Measurements from ENCODE around the gene ATRAID.
"Not testable (repeated sequence)": the region's sequence is repeated elsewhere in the genome, so short reads cannot be mapped to it uniquely, and the experiment has no call there.

ATRAID gene

GRCh38 chr2:27194538-27195354 lies 17.1 kb upstream of the ATRAID start:
- DNase-seq: no peak

GRCh38 chr2:27195799-27196198 lies 16.0 kb upstream of the ATRAID start:
- not testable (repeated sequence) for DNase-seq

- DNase-seq: not testable (repeated sequence)
Measured at GRCh38 chr2:27198068-27198467, 13.8 kb upstream of the ATRAID start.

GRCh38 chr2:27198627-27199026 lies 13.2 kb upstream of the ATRAID start:
- no peak for DNase-seq

- no peak for DNase-seq
Measured at GRCh38 chr2:27199241-27199640, 12.6 kb upstream of the ATRAID start.

GRCh38 chr2:27201675-27202074 lies 10.2 kb upstream of the ATRAID start:
- no peak for DNase-seq

- no peak for DNase-seq
Measured at GRCh38 chr2:27202854-27203253, 9.0 kb upstream of the ATRAID start.

GRCh38 chr2:27203741-27204140 lies 8.1 kb upstream of the ATRAID start:
- DNase-seq: no peak

- no peak for DNase-seq
Measured at GRCh38 chr2:27204566-27204965, 7.3 kb upstream of the ATRAID start.

- DNase-seq: no peak
Measured at GRCh38 chr2:27205206-27205605, 6.6 kb upstream of the ATRAID start.

- no peak for DNase-seq
Measured at GRCh38 chr2:27206346-27206745, 5.5 kb upstream of the ATRAID start.

- DNase-seq: no peak
Measured at GRCh38 chr2:27208486-27209050, 3.3 kb upstream of the ATRAID start.

- DNase-seq: no peak
Measured at GRCh38 chr2:27209621-27210401, 2.0 kb upstream of the ATRAID start.

GRCh38 chr2:27211241-27211942 lies 449 bp upstream of the ATRAID start:
- DNase-seq: no peak

- peak; percentile 59 for DNase-seq
Measured at GRCh38 chr2:27212626-27213471, 1.0 kb downstream of the ATRAID start.

- peak; percentile 85 for DNase-seq
Measured at GRCh38 chr2:27214941-27215340, 3.1 kb downstream of the ATRAID start.

- DNase-seq: no peak
Measured at GRCh38 chr2:27216416-27217137, 4.7 kb downstream of the ATRAID start.

GRCh38 chr2:27217173-27218121 lies 5.6 kb downstream of the ATRAID start, which contains the start of gene CAD:
Gene CAD, plus strand, starts transcription at chr2:27217369. Its CDS starts 183 bp downstream, at chr2:27217552.
- peak; percentile 84 for DNase-seq

GRCh38 chr2:27218614-27219013 lies 6.8 kb downstream of the ATRAID start:
- DNase-seq: no peak

GRCh38 chr2:27219091-27219490 lies 7.2 kb downstream of the ATRAID start:
- no peak for DNase-seq

Measured in fibroblast of skin of abdomen (primary cell).